Endothelial cell of umbilical vein (primary cell): ENCODE measurements around the gene PDE11A.

Experiments
- MAX ChIP-seq: IDR thresholded peaks from 2 replicates; pipeline ENCODE4 v1.6.1; 2011; ENCODE audit not compliant: insufficient read depth, insufficient read length
- POLR2A ChIP-seq: IDR thresholded peaks from 2 replicates; pipeline ENCODE4 v1.6.1; 2012; ENCODE audit warnings: low read depth, mild to moderate bottlenecking, control low read depth, low read length
- POLR2AphosphoS5 ChIP-seq: IDR thresholded peaks from 2 replicates; pipeline ENCODE4 v1.6.1; 2012; ENCODE audit warnings: low read depth, mild to moderate bottlenecking, control low read depth, low read length, moderate library complexity; ENCODE audit not compliant: insufficient read depth
- TF ChIP-seq, protein P1 (sequence below), 2 donors: IDR thresholded peaks; 1 replicate in 1 of 2; 2 replicates in 1 of 2; pipeline ENCODE4 v1.5.1; 2011; ENCODE audit warnings: low read length in 2 of 2, mild to moderate bottlenecking in 2 of 2, moderate library complexity in 2 of 2, control low read depth in 1 of 2, inconsistent platforms in 1 of 2, low read depth in 1 of 2; ENCODE audit not compliant: insufficient read depth in 1 of 2; ENCODE audit errors: extremely low read depth in 1 of 2

DNA sequence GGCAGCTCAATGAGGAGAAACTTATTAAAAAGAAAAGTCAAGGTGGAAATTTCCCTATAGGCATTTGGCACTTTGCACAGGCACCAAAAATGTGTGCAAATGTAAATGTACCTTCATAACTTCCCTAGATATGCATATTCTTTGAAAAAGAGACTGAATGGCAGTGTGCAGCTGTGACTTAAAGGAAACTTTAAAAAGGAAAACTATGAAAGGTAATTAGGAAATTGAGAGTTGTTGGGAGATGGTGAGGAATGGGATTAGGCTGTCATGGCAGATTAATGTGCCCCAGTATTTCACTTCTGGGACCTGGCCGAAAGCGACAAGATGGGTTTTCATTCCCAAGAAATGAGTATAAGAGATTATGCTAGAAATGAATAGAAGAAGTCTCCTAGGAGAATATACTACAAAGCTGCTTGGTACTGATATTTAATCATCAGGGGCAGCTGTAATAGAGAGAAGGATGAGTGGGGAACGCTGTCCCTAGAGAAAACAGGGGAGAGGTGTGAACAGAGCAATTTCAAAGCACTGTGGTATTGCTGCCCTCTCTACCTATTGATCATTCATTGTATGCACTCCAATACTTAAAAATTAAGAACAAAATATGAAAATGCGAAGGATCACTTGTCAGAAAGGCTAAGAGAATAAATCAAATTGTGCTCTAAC is 366.9 kb downstream of the PDE11A start:
- TF ChIP-seq POLR2A (no peak), MAX (no peak), POLR2AphosphoS5 (no peak)
- TF ChIP-seq, protein P1, sequence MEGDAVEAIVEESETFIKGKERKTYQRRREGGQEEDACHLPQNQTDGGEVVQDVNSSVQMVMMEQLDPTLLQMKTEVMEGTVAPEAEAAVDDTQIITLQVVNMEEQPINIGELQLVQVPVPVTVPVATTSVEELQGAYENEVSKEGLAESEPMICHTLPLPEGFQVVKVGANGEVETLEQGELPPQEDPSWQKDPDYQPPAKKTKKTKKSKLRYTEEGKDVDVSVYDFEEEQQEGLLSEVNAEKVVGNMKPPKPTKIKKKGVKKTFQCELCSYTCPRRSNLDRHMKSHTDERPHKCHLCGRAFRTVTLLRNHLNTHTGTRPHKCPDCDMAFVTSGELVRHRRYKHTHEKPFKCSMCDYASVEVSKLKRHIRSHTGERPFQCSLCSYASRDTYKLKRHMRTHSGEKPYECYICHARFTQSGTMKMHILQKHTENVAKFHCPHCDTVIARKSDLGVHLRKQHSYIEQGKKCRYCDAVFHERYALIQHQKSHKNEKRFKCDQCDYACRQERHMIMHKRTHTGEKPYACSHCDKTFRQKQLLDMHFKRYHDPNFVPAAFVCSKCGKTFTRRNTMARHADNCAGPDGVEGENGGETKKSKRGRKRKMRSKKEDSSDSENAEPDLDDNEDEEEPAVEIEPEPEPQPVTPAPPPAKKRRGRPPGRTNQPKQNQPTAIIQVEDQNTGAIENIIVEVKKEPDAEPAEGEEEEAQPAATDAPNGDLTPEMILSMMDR (IDR thresholded peaks at IDR 0.05; ENCODE audit: extremely low read depth in 1 of 2, insufficient read depth in 1 of 2, low read depth in 1 of 2, low read length in 2 of 2) = no peak
